IMR-90 (cell line): Measurements from ENCODE around the gene STX11.

Source experiments
- FOS ChIP-seq: fragments of 150-350 bp; IDR thresholded peaks from 2 replicates; pipeline ENCODE4 v1.6.1; 2016; ENCODE audit warnings: low read depth, low read length
- POLR2A ChIP-seq: IDR thresholded peaks from 2 replicates; pipeline ENCODE4 v1.6.1; 2012; ENCODE audit warnings: mild to moderate bottlenecking, low read depth, low read length
- TF ChIP-seq, protein P1 (sequence below): conservative IDR thresholded peaks from 2 replicates; pipeline ENCODE4 v1.5.1; 2012; ENCODE audit warnings: mild to moderate bottlenecking, low read depth, low read length, improper control_type of control experiment

DNA sequence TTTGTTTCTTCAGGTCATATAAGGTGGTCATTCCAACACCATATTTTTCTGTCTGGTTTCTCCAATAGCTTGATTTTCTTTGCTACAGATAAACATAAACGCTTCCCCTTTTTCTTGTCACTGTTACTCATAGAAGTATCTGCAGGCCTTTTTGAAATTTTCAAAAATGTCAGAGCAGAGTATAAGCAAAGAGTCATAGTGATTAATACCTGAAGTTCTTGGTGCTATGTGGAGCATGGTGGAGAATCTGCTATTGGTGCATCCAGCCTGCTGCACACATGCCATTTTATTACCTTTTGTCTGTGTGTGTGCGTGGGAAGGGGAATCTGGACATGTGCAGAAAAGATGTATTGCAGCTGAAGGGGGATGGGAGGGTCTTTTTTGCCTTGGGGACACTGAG, 19.7 kb downstream of the STX11 start:
- TF ChIP-seq POLR2A (no peak), FOS (no peak)
- TF ChIP-seq, protein P1, sequence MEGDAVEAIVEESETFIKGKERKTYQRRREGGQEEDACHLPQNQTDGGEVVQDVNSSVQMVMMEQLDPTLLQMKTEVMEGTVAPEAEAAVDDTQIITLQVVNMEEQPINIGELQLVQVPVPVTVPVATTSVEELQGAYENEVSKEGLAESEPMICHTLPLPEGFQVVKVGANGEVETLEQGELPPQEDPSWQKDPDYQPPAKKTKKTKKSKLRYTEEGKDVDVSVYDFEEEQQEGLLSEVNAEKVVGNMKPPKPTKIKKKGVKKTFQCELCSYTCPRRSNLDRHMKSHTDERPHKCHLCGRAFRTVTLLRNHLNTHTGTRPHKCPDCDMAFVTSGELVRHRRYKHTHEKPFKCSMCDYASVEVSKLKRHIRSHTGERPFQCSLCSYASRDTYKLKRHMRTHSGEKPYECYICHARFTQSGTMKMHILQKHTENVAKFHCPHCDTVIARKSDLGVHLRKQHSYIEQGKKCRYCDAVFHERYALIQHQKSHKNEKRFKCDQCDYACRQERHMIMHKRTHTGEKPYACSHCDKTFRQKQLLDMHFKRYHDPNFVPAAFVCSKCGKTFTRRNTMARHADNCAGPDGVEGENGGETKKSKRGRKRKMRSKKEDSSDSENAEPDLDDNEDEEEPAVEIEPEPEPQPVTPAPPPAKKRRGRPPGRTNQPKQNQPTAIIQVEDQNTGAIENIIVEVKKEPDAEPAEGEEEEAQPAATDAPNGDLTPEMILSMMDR, result no peak
